ENCODE data around the gene KCND1. TPM values are rescaled to one million over a fixed set of nuclear protein-coding genes. Genes with fewer than 3 reads are reported as not detected.

KCND1 gene
- polyA plus RNA-seq, 1 experiment, result 1.2 TPM

GRCh38 chrX:48956728-48957414, 14.8 kb downstream of the KCND1 start:
- POLR2A ChIA-PET, result no interaction called here
- DNase-seq (ENCODE audit: low read depth, low spot score), result no peak
- Histone ChIP-seq H3K27ac (ENCODE audit: low read depth, low read length) (no peak overlapping the region), H3K27me3 (ENCODE audit: control insufficient read depth, insufficient read depth, low read length) (no peaks in the 10 kb centered on the region), H3K9me3 (ENCODE audit: control insufficient read depth, insufficient read depth, low read length) (no peaks in the 10 kb centered on the region), H3K4me3 (ENCODE audit: low read depth, low read length) (peak overlapping the region; percentile 77)
- CTCF ChIA-PET, result interaction anchor here (3.0 kb wide), 1 partner anchor 11 kb away, joined by 13 read pairs; no protein-coding TSS in a partner anchor
- TF ChIP-seq, protein P1, sequence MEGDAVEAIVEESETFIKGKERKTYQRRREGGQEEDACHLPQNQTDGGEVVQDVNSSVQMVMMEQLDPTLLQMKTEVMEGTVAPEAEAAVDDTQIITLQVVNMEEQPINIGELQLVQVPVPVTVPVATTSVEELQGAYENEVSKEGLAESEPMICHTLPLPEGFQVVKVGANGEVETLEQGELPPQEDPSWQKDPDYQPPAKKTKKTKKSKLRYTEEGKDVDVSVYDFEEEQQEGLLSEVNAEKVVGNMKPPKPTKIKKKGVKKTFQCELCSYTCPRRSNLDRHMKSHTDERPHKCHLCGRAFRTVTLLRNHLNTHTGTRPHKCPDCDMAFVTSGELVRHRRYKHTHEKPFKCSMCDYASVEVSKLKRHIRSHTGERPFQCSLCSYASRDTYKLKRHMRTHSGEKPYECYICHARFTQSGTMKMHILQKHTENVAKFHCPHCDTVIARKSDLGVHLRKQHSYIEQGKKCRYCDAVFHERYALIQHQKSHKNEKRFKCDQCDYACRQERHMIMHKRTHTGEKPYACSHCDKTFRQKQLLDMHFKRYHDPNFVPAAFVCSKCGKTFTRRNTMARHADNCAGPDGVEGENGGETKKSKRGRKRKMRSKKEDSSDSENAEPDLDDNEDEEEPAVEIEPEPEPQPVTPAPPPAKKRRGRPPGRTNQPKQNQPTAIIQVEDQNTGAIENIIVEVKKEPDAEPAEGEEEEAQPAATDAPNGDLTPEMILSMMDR (IDR thresholded peaks at IDR 0.05; ENCODE audit: low read depth, low read length), result no peak

DNA sequence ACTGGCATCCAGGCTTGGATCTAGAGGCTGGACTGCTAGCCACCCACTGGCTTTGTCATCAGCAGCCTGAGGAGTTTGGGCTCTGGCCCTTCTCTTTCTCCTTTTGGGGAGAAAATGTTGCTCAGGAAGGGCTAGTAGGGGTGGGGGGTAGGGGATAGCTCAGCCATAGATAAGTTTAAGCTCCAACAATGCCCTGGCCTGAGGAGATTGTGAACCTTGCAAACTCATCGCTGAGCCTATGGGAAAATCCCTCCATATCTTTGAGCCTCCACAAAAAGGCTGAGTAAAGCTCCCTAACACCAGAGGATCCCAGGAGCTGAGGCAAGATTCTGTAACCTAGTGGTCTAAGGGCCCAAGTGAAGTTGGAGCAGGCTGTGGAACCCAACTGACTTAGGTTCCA, 23.1 kb downstream of the KCND1 start:
- CTCF ChIA-PET, result no interaction called here
- POLR2A ChIA-PET, result no interaction called here

DNA sequence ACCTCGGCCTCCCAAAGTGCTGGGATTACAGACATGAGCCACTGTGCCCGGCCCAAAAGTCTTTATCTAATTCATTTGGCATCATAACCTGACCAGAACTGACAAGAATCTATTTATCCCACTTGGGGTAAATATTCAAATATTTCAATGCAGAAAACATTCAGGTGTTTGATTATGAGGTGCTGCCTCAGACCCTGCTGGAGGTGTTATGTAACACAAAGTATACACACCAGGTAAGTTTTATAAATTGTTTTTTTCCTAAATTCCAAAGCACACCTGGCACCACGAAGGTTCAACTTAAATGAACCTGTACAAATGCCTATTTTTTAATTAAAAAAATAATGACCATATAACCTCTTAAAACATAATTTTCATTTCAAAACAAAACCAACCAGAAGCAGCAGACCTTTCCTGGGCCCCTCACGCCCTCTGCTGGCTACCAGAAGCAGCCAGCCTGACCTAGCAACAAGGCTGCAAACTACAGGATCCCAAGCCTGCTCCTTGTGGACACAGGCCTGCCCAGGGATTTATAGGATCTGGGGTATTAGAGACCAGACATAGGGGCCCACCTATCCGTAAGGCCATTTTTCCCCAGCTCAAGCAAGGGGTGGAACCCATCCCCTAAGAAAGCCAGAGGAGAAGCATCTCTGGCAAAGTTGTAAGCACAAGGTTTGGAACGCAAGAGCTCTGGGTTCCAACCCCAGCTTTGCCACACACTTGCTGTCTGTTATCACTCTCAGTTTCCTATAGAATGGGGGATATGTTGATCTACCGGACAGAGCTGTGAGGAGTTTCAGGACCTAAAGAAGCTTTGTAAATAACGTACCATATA, 25.9 kb downstream of the KCND1 start:
- POLR2A ChIA-PET, result no interaction called here
- TF ChIP-seq, protein P1 (IDR thresholded peaks at IDR 0.05; ENCODE audit: low read depth, low read length), result peak; percentile 74
- H3K4me3 ChIP-seq (ENCODE audit: low read depth, low read length), result no peak overlapping the region
- no peaks in the 10 kb centered on the region for H3K27me3 ChIP-seq (ENCODE audit: control insufficient read depth, insufficient read depth, low read length)
- peak; percentile 4 for DNase-seq (ENCODE audit: low read depth, low spot score)
- CTCF ChIA-PET, result interaction anchor here (0.5 to 1.4 kb wide), 7 partner anchors 10 to 297 kb away, joined by 3 to 13 read pairs (median 5); no protein-coding TSS in a partner anchor
- no peak overlapping the region for H3K27ac ChIP-seq (ENCODE audit: low read depth, low read length)
- H3K9me3 ChIP-seq (ENCODE audit: control insufficient read depth, insufficient read depth, low read length), result no peaks in the 10 kb centered on the region

More for the DNA sequence above, 23.1 kb downstream of the KCND1 start:
- Histone ChIP-seq H3K4me3 (ENCODE audit: low read depth, low read length) (no peak overlapping the region), H3K9me3 (ENCODE audit: control insufficient read depth, insufficient read depth, low read length) (no peaks in the 10 kb centered on the region), H3K27ac (ENCODE audit: low read depth, low read length) (no peak overlapping the region), H3K27me3 (ENCODE audit: control insufficient read depth, insufficient read depth, low read length) (no peaks in the 10 kb centered on the region)
- DNase-seq (ENCODE audit: low read depth, low spot score), result no peak
- TF ChIP-seq, protein P1 (IDR thresholded peaks at IDR 0.05; ENCODE audit: low read depth, low read length), result no peak

- ChIA-PET POLR2A (no interaction called here), CTCF (no interaction called here)
Observed at GRCh38 chrX:48942895-48943294, 28.7 kb downstream of the KCND1 start.

More at GRCh38 chrX:48942895-48943294, 28.7 kb downstream of the KCND1 start:
- Histone ChIP-seq H3K9me3 (ENCODE audit: control insufficient read depth, insufficient read depth, low read length) (no peaks in the 10 kb centered on the region), H3K27ac (ENCODE audit: low read depth, low read length) (no peak overlapping the region), H3K4me3 (ENCODE audit: low read depth, low read length) (no peak overlapping the region), H3K27me3 (ENCODE audit: control insufficient read depth, insufficient read depth, low read length) (no peaks in the 10 kb centered on the region)
- no peak for DNase-seq (ENCODE audit: low read depth, low spot score)
- TF ChIP-seq, protein P1 (IDR thresholded peaks at IDR 0.05; ENCODE audit: low read depth, low read length), result no peak
